ENCODE measurements around the gene BMP6. TPM values are rescaled to one million over a fixed set of nuclear protein-coding genes. Genes with fewer than 3 reads are reported as not detected.

BMP6 gene
- total RNA-seq, 1 experiment from 2014 or later = 1.6 TPM

GRCh38 chr6:7846966-7847818, 121.3 kb downstream of the BMP6 start:
- no TSS peak for BruUV-seq (replicated peaks)
- Histone ChIP-seq H3K4me1 (ENCODE audit: control insufficient read depth in 1 of 2, insufficient read depth in 2 of 2, low read length in 2 of 2) (no peaks in the 10 kb centered on the region), H3K36me3 (ENCODE audit: control insufficient read depth in 1 of 2, insufficient read depth in 2 of 2, low read length in 2 of 2) (no peaks in the 10 kb centered on the region), H3K79me2 (ENCODE audit: insufficient read depth, low read length) (no peaks in the 10 kb centered on the region), H3K27ac (ENCODE audit: low read depth, low read length) (no peak overlapping the region), H3K4me3 (replicated peaks in 1 of 2; ENCODE audit: low read depth in 1 of 2, low read length in 2 of 2) (no peak overlapping the region), H3K4me2 (ENCODE audit: low read length) (no peak overlapping the region), H2AFZ (ENCODE audit: low read depth, low read length, poor library complexity, severe bottlenecking) (no peak overlapping the region), H3K9me2 (ENCODE audit: insufficient read depth) (no peaks in the 10 kb centered on the region), H3K9ac (ENCODE audit: low read length) (no peak overlapping the region), H3K27me3 (ENCODE audit: insufficient read depth, low read length) (no peaks in the 10 kb centered on the region), H4K20me1 (ENCODE audit: insufficient read depth) (no peaks in the 10 kb centered on the region), H3K9me3 (ENCODE audit: control insufficient read depth in 1 of 2, insufficient read depth in 1 of 2, low read depth in 1 of 2, low read length in 2 of 2) (peaks cover 0 to 9% of the 10 kb centered on the region in 2 experiments; a peak in 2 of 4 replicates)
- DNase-seq (ENCODE audit: low read depth, low spot score) (no peak), ATAC-seq (no peak)
- ChIA-PET CTCF (no interaction called here), POLR2A (no interaction called here), RAD21 (ENCODE audit: low non-redundant PET in 1 of 2, low total read pairs in 2 of 2, uncharacterized antibody in 2 of 2, unreplicated experiment in 2 of 2) (no interaction called here)
- TF ChIP-seq ZNF274 (IDR thresholded peaks at IDR 0.05; ENCODE audit: low read depth, low read length) = no peak
- TF ChIP-seq JUND (IDR thresholded peaks at IDR 0.05) = no peak
- TF ChIP-seq SRF (IDR thresholded peaks at IDR 0.05; ENCODE audit: low read depth) = no peak
- TF ChIP-seq ZBTB33 (IDR thresholded peaks at IDR 0.05; ENCODE audit: extremely low read depth, insufficient replicate concordance, low read length) = no peak
- intact Hi-C loops (cut with micrococcal nuclease) = no loop called here

DNA sequence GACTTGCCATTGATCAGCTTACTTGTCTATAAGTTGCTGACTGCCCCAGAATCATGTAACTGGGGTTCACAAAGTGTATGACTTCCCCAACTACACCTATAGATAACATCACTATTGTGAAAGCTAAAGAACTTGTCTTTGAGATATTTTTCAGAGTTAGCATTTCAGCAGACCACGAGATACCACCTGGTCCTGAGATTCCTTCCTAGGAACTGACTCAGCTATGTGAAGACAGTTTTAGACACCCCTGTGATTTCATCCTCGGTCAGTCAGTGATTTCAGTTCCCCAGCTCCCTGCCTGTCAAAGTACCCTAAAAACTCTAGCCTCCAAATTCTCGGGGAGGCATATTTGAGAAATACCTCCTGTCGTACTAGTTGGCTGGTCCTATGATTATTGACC, 122.3 kb downstream of the BMP6 start:
- no peak overlapping the region for H3K4me2 ChIP-seq (ENCODE audit: low read length)
- no peak overlapping the region for H2AFZ ChIP-seq (ENCODE audit: low read depth, low read length, poor library complexity, severe bottlenecking)
- no peak overlapping the region for H3K9ac ChIP-seq (ENCODE audit: low read length)
- no TSS peak for BruUV-seq (replicated peaks)
- ATAC-seq (no peak), DNase-seq (ENCODE audit: low read depth, low spot score) (no peak)
- no peaks in the 10 kb centered on the region for H4K20me1 ChIP-seq (ENCODE audit: insufficient read depth)
- H3K9me3 ChIP-seq (ENCODE audit: control insufficient read depth in 1 of 2, insufficient read depth in 1 of 2, low read depth in 1 of 2, low read length in 2 of 2) = peaks cover 0 to 14% of the 10 kb centered on the region in 2 experiments; a peak in 2 of 4 replicates
- intact Hi-C loops (cut with micrococcal nuclease) = no loop called here
- no peaks in the 10 kb centered on the region for H3K27me3 ChIP-seq (ENCODE audit: insufficient read depth, low read length)
- no peak overlapping the region for H3K4me3 ChIP-seq (replicated peaks in 1 of 2; ENCODE audit: low read depth in 1 of 2, low read length in 2 of 2)
- no peaks in the 10 kb centered on the region for H3K79me2 ChIP-seq (ENCODE audit: insufficient read depth, low read length)
- H3K9me2 ChIP-seq (ENCODE audit: insufficient read depth) = no peaks in the 10 kb centered on the region
- ChIA-PET CTCF (no interaction called here), RAD21 (ENCODE audit: low non-redundant PET in 1 of 2, low total read pairs in 2 of 2, uncharacterized antibody in 2 of 2, unreplicated experiment in 2 of 2) (no interaction called here), POLR2A (no interaction called here)
- no peak overlapping the region for H3K27ac ChIP-seq (ENCODE audit: low read depth, low read length)
- H3K36me3 ChIP-seq (ENCODE audit: control insufficient read depth in 1 of 2, insufficient read depth in 2 of 2, low read length in 2 of 2) = no peaks in the 10 kb centered on the region
- no peaks in the 10 kb centered on the region for H3K4me1 ChIP-seq (ENCODE audit: control insufficient read depth in 1 of 2, insufficient read depth in 2 of 2, low read length in 2 of 2)
- TF ChIP-seq REST (IDR thresholded peaks at IDR 0.05; ENCODE audit: low read depth) = no peak
- TF ChIP-seq TCF7L2 (IDR thresholded peaks at IDR 0.05; ENCODE audit: borderline replicate concordance, extremely low read depth, insufficient read depth, insufficient read length) = no peak
- no peak for TF ChIP-seq EZH2 (IDR thresholded peaks at IDR 0.05)
- TF ChIP-seq, protein P1, sequence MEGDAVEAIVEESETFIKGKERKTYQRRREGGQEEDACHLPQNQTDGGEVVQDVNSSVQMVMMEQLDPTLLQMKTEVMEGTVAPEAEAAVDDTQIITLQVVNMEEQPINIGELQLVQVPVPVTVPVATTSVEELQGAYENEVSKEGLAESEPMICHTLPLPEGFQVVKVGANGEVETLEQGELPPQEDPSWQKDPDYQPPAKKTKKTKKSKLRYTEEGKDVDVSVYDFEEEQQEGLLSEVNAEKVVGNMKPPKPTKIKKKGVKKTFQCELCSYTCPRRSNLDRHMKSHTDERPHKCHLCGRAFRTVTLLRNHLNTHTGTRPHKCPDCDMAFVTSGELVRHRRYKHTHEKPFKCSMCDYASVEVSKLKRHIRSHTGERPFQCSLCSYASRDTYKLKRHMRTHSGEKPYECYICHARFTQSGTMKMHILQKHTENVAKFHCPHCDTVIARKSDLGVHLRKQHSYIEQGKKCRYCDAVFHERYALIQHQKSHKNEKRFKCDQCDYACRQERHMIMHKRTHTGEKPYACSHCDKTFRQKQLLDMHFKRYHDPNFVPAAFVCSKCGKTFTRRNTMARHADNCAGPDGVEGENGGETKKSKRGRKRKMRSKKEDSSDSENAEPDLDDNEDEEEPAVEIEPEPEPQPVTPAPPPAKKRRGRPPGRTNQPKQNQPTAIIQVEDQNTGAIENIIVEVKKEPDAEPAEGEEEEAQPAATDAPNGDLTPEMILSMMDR (IDR thresholded peaks at IDR 0.05 in 2 of 3, conservative IDR thresholded peaks at IDR 0.05 in 1 of 3; ENCODE audit: borderline replicate concordance in 1 of 3, insufficient read depth in 1 of 3, low read depth in 2 of 3, low read length in 2 of 3) = no peak
- TF ChIP-seq SP1 (IDR thresholded peaks at IDR 0.05; ENCODE audit: low read depth) = no peak
- TF ChIP-seq YY1 (IDR thresholded peaks at IDR 0.05; ENCODE audit: extremely low read depth, insufficient replicate concordance, low read depth, low read length) = no peak
- TF ChIP-seq ELF1 (IDR thresholded peaks at IDR 0.05; ENCODE audit: borderline replicate concordance, low read depth) = no peak

Data from HCT116 (cell line).